Endothelial cell of umbilical vein (primary cell): Measurements from ENCODE around the gene KIF23. TPM values are rescaled to one million over a fixed set of nuclear protein-coding genes. Genes with fewer than 3 reads are reported as not detected.

ENCODE experiments used
- BruUV-seq: library from RNA; stranded (reverse); fragments of 400-500 nt; replicated peaks from 2 replicates; lab custom pipeline; 2021; lab: Mats Ljungman, UMichigan
- CTCF ChIA-PET: fragments of 300-600, 350-600 bp; sonication (Branson Sonifier 250); formaldehyde crosslinking; loops from one replicate; lab custom pipeline; 2021; ENCODE audit warnings: antibody characterized with exemption, inconsistent platforms; lab: Charles Lee
- POLR2A ChIA-PET: fragments of 300-600, 350-600 bp; sonication (Branson Sonifier 250); formaldehyde crosslinking; loops from one replicate; lab custom pipeline; 2021; ENCODE audit warnings: antibody characterized with exemption, inconsistent platforms; lab: Charles Lee
- DNase-seq: peaks from one replicate; pipeline ENCODE4 v3.0.0-alpha.2; 2011; ENCODE audit warnings: low read depth, low spot score
- FAIRE-seq: peaks from 2 replicates; lab custom pipeline; 2011; peaks lifted over from hg19 to GRCh38; lab: Jason Lieb, UNC
- H2AFZ ChIP-seq: 2 replicates; pipeline ENCODE4 v1.6.0; 2012; ENCODE audit warnings: low read depth, low read length, control low read depth, inconsistent platforms
- H3K27ac ChIP-seq: 2 replicates; pipeline ENCODE4 v1.5.1; 2011; ENCODE audit warnings: low read depth, mild to moderate bottlenecking, control low read depth, low read length, moderate library complexity; ENCODE audit not compliant: insufficient read depth
- H3K27me3 ChIP-seq, 2 experiments: 2 replicates each; pipeline versions ENCODE4 v1.6.0 to v1.6.1; 2011; ENCODE audit warnings: low read length in 2 of 2, mixed read lengths in 1 of 2; ENCODE audit not compliant: control insufficient read depth in 2 of 2, insufficient read depth in 2 of 2
- H3K36me3 ChIP-seq, 2 experiments: 2 replicates in 1 of 2; 3 replicates in 1 of 2; pipeline ENCODE4 v1.5.1; 2011; ENCODE audit warnings: low read length in 2 of 2, mild to moderate bottlenecking in 1 of 2, moderate library complexity in 1 of 2; ENCODE audit not compliant: control insufficient read depth in 2 of 2, insufficient read depth in 2 of 2; ENCODE audit errors: extremely low read depth in 1 of 2
- H3K4me1 ChIP-seq: 3 replicates; pipeline ENCODE4 v1.5.1; 2011; ENCODE audit warnings: mild to moderate bottlenecking, low read length; ENCODE audit not compliant: control insufficient read depth, insufficient read depth; ENCODE audit errors: extremely low read depth
- H3K4me2 ChIP-seq: 2 replicates; pipeline ENCODE4 v1.6.1; 2011; ENCODE audit warnings: low read length, control low read depth, mixed read lengths; ENCODE audit not compliant: insufficient read depth
- H3K4me3 ChIP-seq, 3 experiments: fragments of 200-600 bp in 1 of 3; sonication (generic), shearing (Covaris generic) in 1 of 3; replicated peaks in 1 of 3; 2 replicates each; pipeline ENCODE4 v1.5.1; 2011 to 2016; ENCODE audit warnings: control low read depth in 3 of 3, low read length in 3 of 3, mild to moderate bottlenecking in 2 of 3, inconsistent platforms in 1 of 3, low read depth in 1 of 3, moderate library complexity in 1 of 3; ENCODE audit not compliant: insufficient read depth in 1 of 3
- H3K79me2 ChIP-seq: 2 replicates; pipeline ENCODE4 v1.6.0; 2012; ENCODE audit warnings: low read length, inconsistent platforms; ENCODE audit not compliant: control insufficient read depth, insufficient read depth
- H3K9ac ChIP-seq: replicated peaks from 2 replicates; pipeline ENCODE3; 2011; ENCODE audit warnings: low read length, control low read depth; ENCODE audit not compliant: insufficient read depth; ENCODE audit errors: extremely low read depth
- H3K9me1 ChIP-seq: replicated peaks from 3 replicates; pipeline ENCODE4 v1.6.0; 2011; ENCODE audit warnings: mild to moderate bottlenecking, low read length; ENCODE audit not compliant: control insufficient read depth, insufficient read depth; ENCODE audit errors: extremely low read depth
- H3K9me3 ChIP-seq: replicated peaks from 2 replicates; pipeline ENCODE4 v1.5.1; 2012; ENCODE audit warnings: low read length, inconsistent platforms; ENCODE audit not compliant: control insufficient read depth, insufficient read depth
- H4K20me1 ChIP-seq: replicated peaks from 2 replicates; pipeline ENCODE3; 2011; ENCODE audit warnings: mild to moderate bottlenecking, low read length; ENCODE audit not compliant: control insufficient read depth, insufficient read depth; ENCODE audit errors: extremely low read depth
- EZH2 ChIP-seq: IDR thresholded peaks from 2 replicates; pipeline ENCODE4 v1.6.1; 2012; ENCODE audit warnings: borderline replicate concordance, low read depth, mild to moderate bottlenecking, moderate library complexity, low read length, inconsistent platforms; ENCODE audit not compliant: severe bottlenecking
- FOS ChIP-seq: IDR thresholded peaks from 2 replicates; pipeline ENCODE4 v1.6.1; 2011; ENCODE audit warnings: mild to moderate bottlenecking, low read length, moderate library complexity, borderline replicate concordance; ENCODE audit not compliant: insufficient read depth
- MAX ChIP-seq: IDR thresholded peaks from 2 replicates; pipeline ENCODE4 v1.6.1; 2011; ENCODE audit not compliant: insufficient read depth, insufficient read length
- MYC ChIP-seq: IDR thresholded peaks from one replicate; pipeline ENCODE4 v1.6.1; 2011; ENCODE audit warnings: mild to moderate bottlenecking, low read depth, low read length
- dilution Hi-C: fragments of 300-500 bp; cut with MboI; formaldehyde crosslinking; loops from one replicate; pipeline ENCODE4 v1.15.0; 2019; ENCODE audit warnings: low sequenced_read_pairs; ENCODE audit not compliant: extremely low pct_ligation_motif_present
- intact Hi-C: fragments of 100-400 bp; cut with micrococcal nuclease; formaldehyde crosslinking; loops from one replicate; pipeline ENCODE4 v1.10.0; 2022
- polyA plus RNA-seq, 4 experiments: library from polyadenylated mRNA; depleted of rRNA in 3 of 4; stranded (reverse) in 3 of 4; unstranded in 1 of 4; fragments of >200 nt; gene quantifications; 2 replicates each; pipeline versions ENCODE4 v1.2.1 to v1.2.3, GENCODE V29; 2011 to 2012; ENCODE audit warnings: missing spikeins in 1 of 4
- total RNA-seq: library from RNA; stranded (reverse); gene quantifications from 2 replicates; pipeline ENCODE4 v1.2.3, GENCODE V29; 2021

Gene KIF23
- total and polyA plus RNA-seq, 2 donors (not counting 3 experiments of a cell fraction or from before 2014, with no cell fraction given) = 25.4 to 64.7 TPM

GRCh38 chr15:69468241-69469121, 54.3 kb downstream of the KIF23 start:
- CTCF ChIA-PET = interaction anchor here (1.4 to 4.6 kb wide), 4 partner anchors 8 to 999 kb away, joined by 4 to 36 read pairs (median 4); no protein-coding TSS in a partner anchor

GRCh38 chr15:69469467-69470201, 55.5 kb downstream of the KIF23 start:
- Histone ChIP-seq H3K27me3 (no peaks in the 10 kb centered on the region), H3K9me1 (no peaks in the 10 kb centered on the region), H2AFZ (no peak overlapping the region), H3K4me1 (peaks cover 13% of the 10 kb centered on the region), H3K4me3 (no peak overlapping the region), H3K9me3 (no peaks in the 10 kb centered on the region), H3K79me2 (no peaks in the 10 kb centered on the region), H3K9ac (no peak overlapping the region), H3K36me3 (no peaks in the 10 kb centered on the region), H3K4me2 (no peak overlapping the region), H4K20me1 (no peaks in the 10 kb centered on the region), H3K27ac (no peak overlapping the region)
- intact Hi-C loops (loop anchor here (10.0 kb wide), 1 partner anchor 1185 kb away; no protein-coding TSS in a partner anchor), dilution Hi-C loops (no loop called here)
- no peak for TF ChIP-seq MAX
- no peak for TF ChIP-seq MYC
- ChIA-PET CTCF (interaction anchor here (1.1 to 2.2 kb wide), 3 partner anchors 9 to 998 kb away, joined by 3 to 4 read pairs (median 4); no protein-coding TSS in a partner anchor), POLR2A (no interaction called here)
- DNase-seq (no peak), FAIRE-seq (no peak)
- no TSS peak for BruUV-seq

More at GRCh38 chr15:69468241-69469121, 54.3 kb downstream of the KIF23 start:
- H3K27ac ChIP-seq = no peak overlapping the region
- no peaks in the 10 kb centered on the region for H4K20me1 ChIP-seq
- BruUV-seq = no TSS peak
- no peaks in the 10 kb centered on the region for H3K9me3 ChIP-seq
- dilution Hi-C loops = no loop called here
- H3K36me3 ChIP-seq = no peaks in the 10 kb centered on the region
- intact Hi-C loops = no loop called here
- TF ChIP-seq FOS (peak; percentile 25), EZH2 (no peak)
- H3K4me3 ChIP-seq = no peak overlapping the region
- no peak overlapping the region for H3K4me2 ChIP-seq
- POLR2A ChIA-PET = no interaction called here
- DNase-seq = no peak
- H3K9ac ChIP-seq = no peak overlapping the region
- peaks cover 3% of the 10 kb centered on the region for H3K4me1 ChIP-seq
- no peak overlapping the region for H2AFZ ChIP-seq
- no peaks in the 10 kb centered on the region for H3K9me1 ChIP-seq
- FAIRE-seq = no peak
- H3K27me3 ChIP-seq = no peaks in the 10 kb centered on the region
- H3K79me2 ChIP-seq = no peaks in the 10 kb centered on the region
